ENCODE data around the gene DAPK1.

The DAPK1 gene

DNA sequence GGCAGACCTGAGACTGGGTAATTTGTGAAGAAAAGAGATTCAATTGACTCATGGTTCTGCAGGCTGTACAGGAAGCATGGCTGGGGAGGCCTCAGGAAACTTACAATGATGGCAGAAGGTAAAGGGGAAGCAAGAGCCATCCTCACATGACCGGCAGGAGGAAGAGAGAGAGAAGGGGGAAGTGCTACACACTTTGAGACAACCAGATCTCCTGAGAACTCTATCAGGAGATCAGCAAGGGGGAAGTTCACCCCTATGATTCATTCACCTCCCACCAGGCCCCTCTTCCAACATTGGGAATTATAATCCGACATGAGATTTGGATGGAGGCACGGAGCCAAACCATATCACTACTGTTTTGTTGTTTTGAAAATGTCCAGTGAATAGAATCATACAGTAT lies 110.2 kb downstream of the DAPK1 start:
- TF ChIP-seq EZH2 (IDR thresholded peaks at IDR 0.05; ENCODE audit: borderline replicate concordance, low read depth, low read length, severe bottlenecking) (no peak), CTCF (IDR thresholded peaks at IDR 0.05; ENCODE audit: borderline replicate concordance, extremely low read depth, low read length, poor library complexity, severe bottlenecking) (no peak)
- Histone ChIP-seq H3K27me3 (ENCODE audit: insufficient read depth, low read length, poor library complexity) (no peaks in the 10 kb centered on the region), H3K4me2 (ENCODE audit: insufficient read depth, low read length) (no peak overlapping the region), H3K79me2 (ENCODE audit: insufficient read depth, low read length) (no peaks in the 10 kb centered on the region), H3K27ac (ENCODE audit: low read length) (no peak overlapping the region), H3K36me3 (ENCODE audit: insufficient read depth, low read length) (no peaks in the 10 kb centered on the region), H3K4me1 (ENCODE audit: insufficient read depth, low read length) (peaks cover 33% of the 10 kb centered on the region), H4K20me1 (ENCODE audit: insufficient read depth, low read length) (no peaks in the 10 kb centered on the region), H3K9ac (ENCODE audit: low read depth, low read length) (no peak overlapping the region), H2AFZ (ENCODE audit: low read depth, low read length) (no peak overlapping the region), H3K4me3 (ENCODE audit: low read depth in 1 of 2, low read length in 2 of 2) (no peak overlapping the region), H3K9me3 (ENCODE audit: insufficient read depth, low read length, severe bottlenecking) (no peaks in the 10 kb centered on the region)
- no peak for DNase-seq
- no peak for ATAC-seq (ENCODE audit: insufficient read depth, low read depth)

DNA sequence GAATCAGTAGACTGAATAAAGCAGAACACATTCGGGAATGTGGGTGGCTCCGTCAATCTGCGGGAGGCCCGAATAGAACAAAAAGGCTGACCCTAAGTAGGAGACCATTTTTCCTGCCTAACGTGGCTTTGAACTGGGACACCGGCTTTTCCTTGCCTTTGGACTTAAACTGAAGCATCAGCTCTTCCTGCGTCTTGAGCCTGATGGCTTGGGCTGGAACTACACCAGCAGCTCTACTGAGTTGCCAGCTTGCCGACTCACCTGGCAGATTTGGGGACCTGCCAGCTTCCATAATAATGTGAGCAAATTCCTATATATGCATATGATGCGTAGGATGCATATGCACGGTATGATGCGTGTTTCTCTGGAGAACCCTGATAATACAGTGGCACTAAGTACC lies 111.3 kb downstream of the DAPK1 start:
- TF ChIP-seq CTCF (IDR thresholded peaks at IDR 0.05; ENCODE audit: borderline replicate concordance, extremely low read depth, low read length, poor library complexity, severe bottlenecking) (no peak), EZH2 (IDR thresholded peaks at IDR 0.05; ENCODE audit: borderline replicate concordance, low read depth, low read length, severe bottlenecking) (no peak)
- Histone ChIP-seq H4K20me1 (ENCODE audit: insufficient read depth, low read length) (no peaks in the 10 kb centered on the region), H3K27me3 (ENCODE audit: insufficient read depth, low read length, poor library complexity) (no peaks in the 10 kb centered on the region), H3K79me2 (ENCODE audit: insufficient read depth, low read length) (no peaks in the 10 kb centered on the region), H3K36me3 (ENCODE audit: insufficient read depth, low read length) (no peaks in the 10 kb centered on the region), H3K27ac (ENCODE audit: low read length) (no peak overlapping the region), H3K4me2 (ENCODE audit: insufficient read depth, low read length) (no peak overlapping the region), H3K4me3 (ENCODE audit: low read depth in 1 of 2, low read length in 2 of 2) (no peak overlapping the region), H3K4me1 (ENCODE audit: insufficient read depth, low read length) (peaks cover 27% of the 10 kb centered on the region), H3K9me3 (ENCODE audit: insufficient read depth, low read length, severe bottlenecking) (no peaks in the 10 kb centered on the region), H2AFZ (ENCODE audit: low read depth, low read length) (no peak overlapping the region), H3K9ac (ENCODE audit: low read depth, low read length) (no peak overlapping the region)
- DNase-seq, result no peak
- no peak for ATAC-seq (ENCODE audit: insufficient read depth, low read depth)

- Histone ChIP-seq H2AFZ (ENCODE audit: low read depth, low read length) (no peak overlapping the region), H3K79me2 (ENCODE audit: insufficient read depth, low read length) (no peaks in the 10 kb centered on the region), H3K9me3 (ENCODE audit: insufficient read depth, low read length, severe bottlenecking) (no peaks in the 10 kb centered on the region), H3K27ac (ENCODE audit: low read length) (no peak overlapping the region), H3K4me1 (ENCODE audit: insufficient read depth, low read length) (peaks cover 22% of the 10 kb centered on the region), H3K9ac (ENCODE audit: low read depth, low read length) (no peak overlapping the region), H3K4me3 (ENCODE audit: low read depth in 1 of 2, low read length in 2 of 2) (no peak overlapping the region), H4K20me1 (ENCODE audit: insufficient read depth, low read length) (no peaks in the 10 kb centered on the region), H3K4me2 (ENCODE audit: insufficient read depth, low read length) (no peak overlapping the region), H3K36me3 (ENCODE audit: insufficient read depth, low read length) (no peaks in the 10 kb centered on the region), H3K27me3 (ENCODE audit: insufficient read depth, low read length, poor library complexity) (no peaks in the 10 kb centered on the region)
- TF ChIP-seq CTCF (IDR thresholded peaks at IDR 0.05; ENCODE audit: borderline replicate concordance, extremely low read depth, low read length, poor library complexity, severe bottlenecking), result no peak
- TF ChIP-seq EZH2 (IDR thresholded peaks at IDR 0.05; ENCODE audit: borderline replicate concordance, low read depth, low read length, severe bottlenecking), result no peak
- DNase-seq (no peak), ATAC-seq (ENCODE audit: insufficient read depth, low read depth) (no peak)
These were observed 111.8 kb downstream of the DAPK1 start for GRCh38 chr9:87609486-87609885.

Measured in DND-41 (cell line).